Naive thymus-derived CD4-positive, alpha-beta T cell (primary cell): Measurements from ENCODE around the gene KDM6A. TPM values are rescaled to one million over a fixed set of nuclear protein-coding genes. Genes with fewer than 3 reads are reported as not detected.
"Not testable (repeated sequence)": the region's sequence is repeated elsewhere in the genome, so short reads cannot be mapped to it uniquely, and the experiment has no call there.

Source experiments
- ATAC-seq: fragments of 150-1000 bp; cut with Tn5 transposase; 2 replicates; pipeline ENCODE4 v1.10.0; 2021; ENCODE audit warnings: mild to moderate bottlenecking, moderate library complexity
- CTCF ChIA-PET: fragments of 350-600 bp; sonication (Branson Sonifier 250); formaldehyde crosslinking; loops from one replicate; lab custom pipeline; 2021; ENCODE audit warnings: antibody characterized with exemption; lab: Charles Lee
- POLR2A ChIA-PET: fragments of 350-600 bp; sonication (Branson Sonifier 250); formaldehyde crosslinking; loops from one replicate; lab custom pipeline; 2021; ENCODE audit warnings: antibody characterized with exemption, inconsistent platforms; lab: Charles Lee
- DNase-seq, 9 donors: peaks; one replicate each; pipeline versions ENCODE4 v3.0.0 to v3.0.0-alpha.2; 2020 to 2022; ENCODE audit warnings: mixed read lengths in 1 of 9
- H3K27ac ChIP-seq: one replicate; pipeline ENCODE4 v1.7.0; 2013; ENCODE audit warnings: mild to moderate bottlenecking, low read depth, low read length, moderate library complexity
- H3K27me3 ChIP-seq, 2 donors: one replicate each; pipeline ENCODE4 v1.7.0; 2013; ENCODE audit warnings: low read length in 2 of 2, mild to moderate bottlenecking in 2 of 2, moderate library complexity in 2 of 2; ENCODE audit not compliant: control insufficient read depth in 2 of 2, insufficient read depth in 2 of 2
- H3K36me3 ChIP-seq, 3 experiments: 1 replicate in 2 of 3; 2 replicates in 1 of 3; pipeline ENCODE4 v1.7.0; 2013; ENCODE audit warnings: low read length in 3 of 3, mild to moderate bottlenecking in 3 of 3, moderate library complexity in 1 of 3; ENCODE audit not compliant: insufficient read depth in 3 of 3, control insufficient read depth in 2 of 3
- H3K4me1 ChIP-seq, 2 donors: one replicate each; pipeline ENCODE4 v1.7.0; 2013; ENCODE audit warnings: low read length in 2 of 2, mild to moderate bottlenecking in 2 of 2, moderate library complexity in 1 of 2; ENCODE audit not compliant: control insufficient read depth in 2 of 2, insufficient read depth in 2 of 2
- H3K4me3 ChIP-seq: 2 replicates; pipeline ENCODE4 v1.7.0; 2013; ENCODE audit warnings: mild to moderate bottlenecking, low read length
- H3K9me3 ChIP-seq, 3 experiments: 1 replicate in 2 of 3; 2 replicates in 1 of 3; pipeline ENCODE4 v1.7.0; 2013; ENCODE audit warnings: low read length in 3 of 3; ENCODE audit not compliant: control insufficient read depth in 2 of 3
- H3K27ac Mint-ChIP-seq, 9 donors: one replicate each; pipeline ENCODE4 v1.8.0; 2020 to 2022; ENCODE audit warnings: mixed read lengths in 9 of 9, mild to moderate bottlenecking in 8 of 9, moderate library complexity in 5 of 9, inconsistent platforms in 2 of 9
- H3K27me3 Mint-ChIP-seq, 5 donors: one replicate each; pipeline ENCODE4 v1.8.0; 2021 to 2022; ENCODE audit warnings: mixed read lengths in 5 of 5, mild to moderate bottlenecking in 1 of 5
- H3K36me3 Mint-ChIP-seq, 5 donors: one replicate each; pipeline ENCODE4 v1.8.0; 2020 to 2022; ENCODE audit warnings: mixed read lengths in 5 of 5, mild to moderate bottlenecking in 3 of 5, inconsistent platforms in 1 of 5
- H3K4me1 Mint-ChIP-seq, 7 donors: one replicate each; pipeline ENCODE4 v1.8.0; 2020 to 2022; ENCODE audit warnings: mixed read lengths in 7 of 7, mild to moderate bottlenecking in 3 of 7, inconsistent platforms in 1 of 7
- H3K4me3 Mint-ChIP-seq, 10 donors: one replicate each; pipeline ENCODE4 v1.8.0; 2020 to 2022; ENCODE audit warnings: mild to moderate bottlenecking in 10 of 10, mixed read lengths in 10 of 10, moderate library complexity in 6 of 10, inconsistent platforms in 2 of 10
- H3K9me3 Mint-ChIP-seq, 11 donors: one replicate each; pipeline ENCODE4 v1.8.0; 2020 to 2022; ENCODE audit warnings: mixed read lengths in 11 of 11, mild to moderate bottlenecking in 4 of 11, inconsistent platforms in 1 of 11, moderate library complexity in 1 of 11
- intact Hi-C, 2 donors: fragments of 100-400 bp; cut with micrococcal nuclease; formaldehyde crosslinking; loops; one replicate each; pipeline ENCODE4 v1.15.1; 2023
- polyA plus RNA-seq, 2 donors: library from polyadenylated mRNA; unstranded; fragments of 300-500 nt; fragmentation: Illumina TruSeq; gene quantifications; one replicate each; pipeline ENCODE4 v1.2.3, GENCODE V29; 2021
- total RNA-seq, 6 experiments: library from RNA in 5 of 6; stranded (reverse) in 5 of 6; gene quantifications; 1 replicate in 5 of 6; 2 replicates in 1 of 6; pipeline ENCODE4 v1.2.3 and lab custom pipeline; 2021 to 2026

The KDM6A gene
- total RNA-seq (10 to 100 TPM; 27.8 to 55.6 (median 47.5) TPM), polyA plus RNA-seq (10 to 100 TPM; 17.9 to 26.1 TPM), total RNA-seq (lab: John Stamatoyannopoulos, UW) (146 reads per million, percentile 90 among the genes with 10 or more reads in this experiment)

DNA sequence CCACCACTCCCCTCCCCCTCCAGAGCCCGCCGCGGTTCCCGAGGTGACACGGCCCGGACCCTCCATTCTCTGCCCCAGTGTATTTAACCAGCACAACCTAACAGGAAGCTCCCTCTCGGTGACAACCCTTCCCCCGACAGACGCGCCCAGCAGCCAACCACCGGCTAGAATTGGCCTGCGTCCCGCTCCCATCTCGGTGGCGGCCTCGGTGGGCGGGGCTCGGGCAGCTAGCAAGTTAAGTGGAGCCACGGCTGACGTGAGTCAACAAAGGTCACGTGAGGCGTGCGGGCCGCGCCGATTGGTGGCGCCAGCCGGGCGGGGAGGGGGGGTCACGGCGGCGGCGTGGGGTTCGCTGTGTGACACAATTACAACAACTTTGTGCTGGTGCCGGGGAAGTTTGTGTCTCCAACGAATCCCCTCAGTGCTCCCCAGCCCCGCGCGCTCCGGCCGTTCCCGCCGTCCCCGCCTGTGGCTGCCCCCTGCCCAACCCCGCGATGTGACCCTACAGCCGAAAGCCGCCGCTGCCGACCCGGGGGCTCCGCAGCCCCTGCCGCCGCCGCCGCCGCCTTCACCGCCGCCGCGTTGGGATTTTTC, at the start of gene KDM6A:
KDM6A (plus strand) TSS at position 368 of the 594 bp plus-strand sequence. CDS start 364 bp downstream, outside the sequence.
- Histone ChIP-seq H3K36me3 (peaks cover 0 to 13% (median 0%) of the 10 kb centered on the region in 3 experiments), H3K4me3 (peak within 1 kb of the TSS; percentile 89), H3K27me3 (no peaks in the 10 kb centered on the region), H3K4me1 (peaks cover 14 to 15% of the 10 kb centered on the region in 2 donors), H3K9me3 (no peaks in the 10 kb centered on the region), H3K27ac (peak within 1 kb of the TSS; percentile 100)
- intact Hi-C loops = loop anchor here (1.0 to 10.0 kb wide), 14 partner anchors 50 to 1699 kb away; partner anchors contain the start of genes FUNDC1 (in 2 of the 2), ZNF674 (in 2 of the 2), CHST7 (in 1 of the 2) and EFHC2 (in 1 of the 2)
- H3K36me3 Mint-ChIP-seq = peaks cover 0 to 4% (median 0%) of the 10 kb centered on the region in 5 donors
- no peaks in the 10 kb centered on the region for H3K9me3 Mint-ChIP-seq
- ChIA-PET POLR2A (interaction anchor here (0.6 to 1.5 kb wide), 4 partner anchors 9 to 315 kb away, joined by 3 to 7 read pairs (median 3); no protein-coding TSS in a partner anchor), CTCF (interaction anchor here (0.6 kb wide), 1 partner anchor 21 kb away, joined by 3 read pairs; no protein-coding TSS in a partner anchor)
- DNase-seq (peak; percentile 85 to 99 (median 98)), ATAC-seq (peak; percentile 94)
- peaks cover 0 to 46% (median 27%) of the 10 kb centered on the region in 7 donors for H3K4me1 Mint-ChIP-seq
- H3K4me3 Mint-ChIP-seq = peak within 1 kb of the TSS; percentile 87 to 100 (median 96)
- peak within 1 kb of the TSS; percentile 90 to 100 (median 97) for H3K27ac Mint-ChIP-seq
- H3K27me3 Mint-ChIP-seq = no peaks in the 10 kb centered on the region

DNA sequence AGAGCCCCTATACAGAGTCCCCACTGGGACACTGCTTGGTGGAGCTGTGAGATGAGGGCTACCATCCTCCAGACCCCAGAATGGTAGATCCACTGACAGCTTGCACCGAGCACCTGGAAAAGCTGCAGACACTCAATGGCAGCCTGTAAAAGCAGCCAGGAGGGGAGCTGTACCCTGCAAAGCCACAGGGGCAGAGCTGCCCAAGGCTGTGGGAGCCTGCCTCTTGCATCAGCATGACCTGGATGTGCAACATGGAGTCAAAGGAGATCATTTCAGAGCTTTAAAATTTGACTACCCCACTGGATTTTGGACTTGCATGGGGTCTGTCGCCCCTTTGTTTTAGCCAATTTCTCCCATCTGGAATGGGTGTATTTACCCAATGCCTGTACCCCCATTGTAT, 49.8 kb upstream of the KDM6A start:
- CTCF ChIA-PET, H3K36me3 ChIP-seq, H3K27me3 Mint-ChIP-seq, H3K4me1 ChIP-seq, H3K9me3 ChIP-seq, H3K4me3 Mint-ChIP-seq, H3K36me3 Mint-ChIP-seq, H3K27me3 ChIP-seq, H3K27ac ChIP-seq, H3K4me3 ChIP-seq, H3K27ac Mint-ChIP-seq, POLR2A ChIA-PET, DNase-seq, H3K9me3 Mint-ChIP-seq, H3K4me1 Mint-ChIP-seq, intact Hi-C loops, ATAC-seq: not testable (repeated sequence)

DNA sequence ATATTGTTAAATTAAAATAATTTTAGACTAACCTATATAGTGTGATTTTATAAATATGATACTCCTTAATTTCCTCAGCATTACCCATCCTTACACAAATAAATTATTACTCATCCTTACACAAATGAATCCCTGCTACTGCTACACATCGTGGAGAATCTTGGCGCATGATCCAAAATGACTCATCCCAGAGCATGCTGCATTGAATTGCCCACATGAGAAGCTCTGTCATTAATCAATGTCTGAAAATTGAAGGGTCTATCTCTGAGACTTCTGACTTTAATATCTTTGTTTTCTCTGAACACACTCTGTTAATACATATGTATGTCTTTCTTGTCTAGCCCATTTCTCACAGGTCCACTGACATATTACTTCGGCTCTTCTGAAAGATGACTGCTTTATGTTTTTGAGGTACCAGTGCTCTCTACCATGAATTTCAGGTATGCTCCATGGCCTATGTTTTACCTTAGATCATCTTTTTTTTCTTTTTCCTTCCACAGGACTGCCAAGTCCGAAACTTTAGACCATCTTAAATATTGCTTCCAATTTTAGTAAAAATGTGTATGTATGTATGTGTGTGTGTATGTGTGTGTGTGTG, 44.9 kb upstream of the KDM6A start:
- H3K9me3 Mint-ChIP-seq = no peaks in the 10 kb centered on the region
- H3K4me3 Mint-ChIP-seq = no peak overlapping the region
- H3K27ac Mint-ChIP-seq = no peak overlapping the region
- no peak overlapping the region for H3K27ac ChIP-seq
- H3K27me3 ChIP-seq = no peaks in the 10 kb centered on the region
- intact Hi-C loops = no loop called here
- no peaks in the 10 kb centered on the region for H3K4me1 Mint-ChIP-seq
- no peaks in the 10 kb centered on the region for H3K36me3 Mint-ChIP-seq
- DNase-seq (no peak), ATAC-seq (no peak)
- no peaks in the 10 kb centered on the region for H3K36me3 ChIP-seq
- H3K27me3 Mint-ChIP-seq = no peaks in the 10 kb centered on the region
- no peaks in the 10 kb centered on the region for H3K9me3 ChIP-seq
- H3K4me3 ChIP-seq = no peak overlapping the region
- POLR2A ChIA-PET = no interaction called here
- CTCF ChIA-PET = no interaction called here
- no peaks in the 10 kb centered on the region for H3K4me1 ChIP-seq

DNA sequence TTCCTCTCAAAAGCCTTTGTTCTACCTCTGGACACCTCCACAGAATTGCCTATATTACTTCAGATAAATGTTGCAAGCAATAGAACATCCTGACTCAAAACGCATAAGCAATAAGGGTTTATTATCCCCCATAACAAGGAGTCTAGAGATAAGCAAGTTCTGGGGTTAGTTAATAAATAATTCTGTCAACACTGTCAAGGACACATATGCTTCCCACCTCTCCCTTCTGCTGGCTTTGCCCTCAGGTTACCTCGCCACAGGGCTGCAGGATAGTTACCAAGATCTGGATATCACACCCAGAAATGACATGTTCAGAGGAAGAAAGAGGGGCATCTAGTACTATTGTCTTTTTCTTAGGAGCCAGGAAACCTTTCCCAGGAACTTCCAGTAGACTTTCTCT, 43.2 kb upstream of the KDM6A start:
- no peaks in the 10 kb centered on the region for H3K4me1 ChIP-seq
- Mint-ChIP-seq H3K27me3 (no peaks in the 10 kb centered on the region), H3K9me3 (peaks cover 0 to 2% (median 0%) of the 10 kb centered on the region in 11 donors), H3K27ac (no peak overlapping the region), H3K36me3 (no peaks in the 10 kb centered on the region), H3K4me3 (no peak overlapping the region), H3K4me1 (no peaks in the 10 kb centered on the region)
- no peaks in the 10 kb centered on the region for H3K27me3 ChIP-seq
- no peak overlapping the region for H3K4me3 ChIP-seq
- no peak for ATAC-seq
- H3K36me3 ChIP-seq = no peaks in the 10 kb centered on the region
- intact Hi-C loops = no loop called here
- no peak for DNase-seq
- ChIA-PET POLR2A (no interaction called here), CTCF (no interaction called here)
- H3K9me3 ChIP-seq = no peaks in the 10 kb centered on the region
- H3K27ac ChIP-seq = no peak overlapping the region

DNA sequence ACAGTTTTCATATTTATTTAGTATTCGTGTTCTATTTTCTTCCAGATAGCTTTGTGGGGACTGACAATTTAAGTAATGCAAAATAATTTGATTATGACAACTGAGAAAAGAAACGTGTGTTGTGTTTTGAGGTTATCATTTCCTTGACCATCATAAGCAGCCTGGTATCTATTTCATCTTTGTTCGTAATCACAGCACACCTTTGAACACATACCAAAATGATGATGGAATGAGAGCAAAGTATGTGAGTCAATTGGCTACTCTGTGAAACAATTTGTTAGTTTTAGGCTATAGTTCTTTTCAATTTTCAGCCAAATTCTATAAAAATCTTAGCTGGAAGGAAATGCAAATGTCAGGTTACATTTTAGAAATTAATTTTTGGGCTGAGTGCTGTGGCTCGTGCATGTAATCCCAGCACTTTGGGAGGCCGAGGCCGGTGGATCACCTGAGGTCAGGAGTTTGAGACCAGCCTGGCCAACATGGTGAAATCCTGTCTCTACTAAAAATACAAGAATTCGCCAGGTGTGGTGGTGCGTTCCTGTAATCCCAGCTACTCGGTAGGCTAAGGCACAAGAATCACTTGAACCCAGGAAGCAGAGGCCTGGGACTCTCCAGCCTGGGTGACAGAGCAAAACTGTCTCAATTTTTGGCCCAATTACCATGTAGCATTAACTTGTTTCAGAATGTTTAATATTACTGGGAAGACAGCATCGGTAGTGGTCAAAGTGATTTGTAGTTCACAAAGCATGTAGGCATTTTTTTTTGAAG, 30.3 kb upstream of the KDM6A start:
- intact Hi-C loops = no loop called here
- ATAC-seq = no peak
- Histone ChIP-seq H3K4me1 (no peaks in the 10 kb centered on the region), H3K27me3 (no peaks in the 10 kb centered on the region), H3K9me3 (no peaks in the 10 kb centered on the region), H3K36me3 (no peaks in the 10 kb centered on the region), H3K27ac (no peak overlapping the region), H3K4me3 (no peak overlapping the region)
- no peaks in the 10 kb centered on the region for H3K4me1 Mint-ChIP-seq
- H3K27me3 Mint-ChIP-seq = no peaks in the 10 kb centered on the region
- DNase-seq = no peak
- ChIA-PET CTCF (no interaction called here), POLR2A (no interaction called here)
- no peak overlapping the region for H3K4me3 Mint-ChIP-seq
- no peak overlapping the region for H3K27ac Mint-ChIP-seq
- H3K36me3 Mint-ChIP-seq = no peaks in the 10 kb centered on the region
- no peaks in the 10 kb centered on the region for H3K9me3 Mint-ChIP-seq

DNA sequence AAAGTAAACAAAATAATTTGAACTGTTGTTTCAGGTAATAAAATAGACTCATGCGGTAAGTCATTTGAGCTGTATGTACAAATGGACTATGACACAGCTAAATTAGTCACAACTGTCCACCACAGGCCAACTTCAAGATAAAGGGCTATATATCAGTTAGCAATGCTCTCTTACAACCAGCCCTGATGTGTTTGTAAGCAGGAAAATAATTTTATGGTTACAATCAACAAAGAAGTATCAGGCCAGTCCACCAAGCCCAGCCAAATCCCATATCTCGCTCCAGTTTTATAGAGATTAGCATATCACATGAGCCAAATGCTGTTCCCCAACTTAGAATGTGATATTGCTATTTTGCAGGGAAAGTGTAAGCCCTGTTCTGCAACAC, 29.7 kb upstream of the KDM6A start:
- Mint-ChIP-seq H3K9me3 (no peaks in the 10 kb centered on the region), H3K4me1 (no peaks in the 10 kb centered on the region), H3K27ac (no peak overlapping the region), H3K27me3 (no peaks in the 10 kb centered on the region), H3K4me3 (no peak overlapping the region), H3K36me3 (no peaks in the 10 kb centered on the region)
- Histone ChIP-seq H3K4me1 (no peaks in the 10 kb centered on the region), H3K9me3 (no peaks in the 10 kb centered on the region), H3K36me3 (no peaks in the 10 kb centered on the region), H3K27ac (no peak overlapping the region), H3K27me3 (no peaks in the 10 kb centered on the region), H3K4me3 (no peak overlapping the region)
- DNase-seq (no peak), ATAC-seq (no peak)
- CTCF ChIA-PET = no interaction called here
- intact Hi-C loops = no loop called here
- POLR2A ChIA-PET = no interaction called here
